ENCODE results near the gene DLG1.

The DLG1 gene

GRCh38 chr3:197175503-197175902 lies 122.9 kb downstream of the DLG1 start:
- H3K4me3 ChIP-seq (ENCODE audit: low read depth, low read length): no peak overlapping the region
- DNase-seq (ENCODE audit: low read depth): no peak
- in situ Hi-C loops (cut with HindIII; ENCODE audit: low sequenced_read_pairs): no loop called here
- TF ChIP-seq, protein P1, sequence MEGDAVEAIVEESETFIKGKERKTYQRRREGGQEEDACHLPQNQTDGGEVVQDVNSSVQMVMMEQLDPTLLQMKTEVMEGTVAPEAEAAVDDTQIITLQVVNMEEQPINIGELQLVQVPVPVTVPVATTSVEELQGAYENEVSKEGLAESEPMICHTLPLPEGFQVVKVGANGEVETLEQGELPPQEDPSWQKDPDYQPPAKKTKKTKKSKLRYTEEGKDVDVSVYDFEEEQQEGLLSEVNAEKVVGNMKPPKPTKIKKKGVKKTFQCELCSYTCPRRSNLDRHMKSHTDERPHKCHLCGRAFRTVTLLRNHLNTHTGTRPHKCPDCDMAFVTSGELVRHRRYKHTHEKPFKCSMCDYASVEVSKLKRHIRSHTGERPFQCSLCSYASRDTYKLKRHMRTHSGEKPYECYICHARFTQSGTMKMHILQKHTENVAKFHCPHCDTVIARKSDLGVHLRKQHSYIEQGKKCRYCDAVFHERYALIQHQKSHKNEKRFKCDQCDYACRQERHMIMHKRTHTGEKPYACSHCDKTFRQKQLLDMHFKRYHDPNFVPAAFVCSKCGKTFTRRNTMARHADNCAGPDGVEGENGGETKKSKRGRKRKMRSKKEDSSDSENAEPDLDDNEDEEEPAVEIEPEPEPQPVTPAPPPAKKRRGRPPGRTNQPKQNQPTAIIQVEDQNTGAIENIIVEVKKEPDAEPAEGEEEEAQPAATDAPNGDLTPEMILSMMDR (IDR thresholded peaks at IDR 0.05; ENCODE audit: low read depth, low read length, missing control alignments): no peak

- no peak overlapping the region for H3K4me3 ChIP-seq (ENCODE audit: low read depth, low read length)
- TF ChIP-seq, protein P1 (IDR thresholded peaks at IDR 0.05; ENCODE audit: low read depth, low read length, missing control alignments): no peak
- in situ Hi-C loops (cut with HindIII; ENCODE audit: low sequenced_read_pairs): no loop called here
- DNase-seq (ENCODE audit: low read depth): no peak
Measured at GRCh38 chr3:197174927-197175326, 123.5 kb downstream of the DLG1 start.

- in situ Hi-C loops (cut with HindIII; ENCODE audit: low sequenced_read_pairs): no loop called here
- no peak for DNase-seq (ENCODE audit: low read depth)
- H3K4me3 ChIP-seq (ENCODE audit: low read depth, low read length): no peak overlapping the region
- TF ChIP-seq, protein P1 (IDR thresholded peaks at IDR 0.05; ENCODE audit: low read depth, low read length, missing control alignments): no peak
Measured at GRCh38 chr3:197173620-197174019, 124.8 kb downstream of the DLG1 start.

DNA sequence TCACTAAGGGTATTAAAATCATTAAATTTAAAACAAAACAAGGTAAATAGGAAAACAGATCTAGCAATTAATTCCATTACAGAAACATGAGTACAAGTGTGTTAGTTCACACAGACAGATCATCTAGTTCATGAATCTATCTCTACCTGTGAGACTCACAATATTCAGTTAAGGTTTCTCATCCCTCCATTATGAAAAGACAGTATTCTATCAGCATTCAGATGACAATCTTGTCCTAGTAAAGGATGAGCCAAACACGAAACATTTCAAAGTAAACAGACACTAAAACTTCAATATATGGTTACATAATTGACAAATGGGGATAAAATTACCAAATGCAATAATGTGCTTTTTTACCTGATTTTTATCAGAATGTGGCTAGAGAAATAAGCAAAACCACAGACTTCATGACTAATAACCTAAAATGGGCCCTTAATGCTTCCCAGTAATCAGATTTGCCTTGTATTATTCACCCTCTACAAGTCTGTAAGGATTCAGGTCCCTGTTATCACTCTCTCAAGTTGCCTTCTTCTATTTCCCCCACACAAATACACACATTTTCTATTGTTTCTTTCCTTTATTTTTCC lies 126.8 kb downstream of the DLG1 start:
- in situ Hi-C loops (cut with HindIII; ENCODE audit: low sequenced_read_pairs): no loop called here
- DNase-seq (ENCODE audit: low read depth): peak; percentile 4
- TF ChIP-seq, protein P1 (IDR thresholded peaks at IDR 0.05; ENCODE audit: low read depth, low read length, missing control alignments): no peak
- H3K4me3 ChIP-seq (ENCODE audit: low read depth, low read length): no peak overlapping the region

DNA sequence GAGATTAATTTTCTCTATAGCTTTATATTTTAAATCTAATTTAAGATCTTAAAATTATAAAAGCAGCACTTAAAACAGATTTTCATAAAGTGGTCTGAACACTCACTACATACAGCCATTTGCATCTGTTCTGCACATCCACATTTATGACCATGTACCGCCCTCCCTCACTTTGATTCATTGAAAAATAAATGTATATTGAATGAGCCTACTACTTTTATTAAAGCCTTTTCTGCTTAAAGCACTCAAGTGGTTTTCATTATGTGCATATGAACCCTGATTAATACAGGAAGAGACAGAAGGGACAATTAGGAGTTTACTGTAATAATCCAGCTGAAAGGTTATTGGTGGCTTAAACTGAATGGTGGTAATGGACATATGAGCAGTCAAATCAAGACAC lies 129.4 kb downstream of the DLG1 start:
- in situ Hi-C loops (cut with HindIII; ENCODE audit: low sequenced_read_pairs): no loop called here
- no peak overlapping the region for H3K4me3 ChIP-seq (ENCODE audit: low read depth, low read length)
- TF ChIP-seq, protein P1 (IDR thresholded peaks at IDR 0.05; ENCODE audit: low read depth, low read length, missing control alignments): no peak
- no peak for DNase-seq (ENCODE audit: low read depth)

GRCh38 chr3:197168606-197169005 lies 129.8 kb downstream of the DLG1 start:
- in situ Hi-C loops (cut with HindIII; ENCODE audit: low sequenced_read_pairs): no loop called here
- H3K4me3 ChIP-seq (ENCODE audit: low read depth, low read length): no peak overlapping the region
- DNase-seq (ENCODE audit: low read depth): peak; percentile 20
- TF ChIP-seq, protein P1 (IDR thresholded peaks at IDR 0.05; ENCODE audit: low read depth, low read length, missing control alignments): no peak
